GM19239 (cell line): Measurements from ENCODE around the gene GARNL3.

Experiments
- DNase-seq: peaks from one replicate; pipeline ENCODE4 v3.0.0; 2011; ENCODE audit warnings: low spot score; ENCODE audit not compliant: insufficient read length
- FAIRE-seq: peaks from 2 replicates; lab custom pipeline; 2011; peaks lifted over from hg19 to GRCh38; lab: Jason Lieb, UNC

Gene GARNL3

DNA sequence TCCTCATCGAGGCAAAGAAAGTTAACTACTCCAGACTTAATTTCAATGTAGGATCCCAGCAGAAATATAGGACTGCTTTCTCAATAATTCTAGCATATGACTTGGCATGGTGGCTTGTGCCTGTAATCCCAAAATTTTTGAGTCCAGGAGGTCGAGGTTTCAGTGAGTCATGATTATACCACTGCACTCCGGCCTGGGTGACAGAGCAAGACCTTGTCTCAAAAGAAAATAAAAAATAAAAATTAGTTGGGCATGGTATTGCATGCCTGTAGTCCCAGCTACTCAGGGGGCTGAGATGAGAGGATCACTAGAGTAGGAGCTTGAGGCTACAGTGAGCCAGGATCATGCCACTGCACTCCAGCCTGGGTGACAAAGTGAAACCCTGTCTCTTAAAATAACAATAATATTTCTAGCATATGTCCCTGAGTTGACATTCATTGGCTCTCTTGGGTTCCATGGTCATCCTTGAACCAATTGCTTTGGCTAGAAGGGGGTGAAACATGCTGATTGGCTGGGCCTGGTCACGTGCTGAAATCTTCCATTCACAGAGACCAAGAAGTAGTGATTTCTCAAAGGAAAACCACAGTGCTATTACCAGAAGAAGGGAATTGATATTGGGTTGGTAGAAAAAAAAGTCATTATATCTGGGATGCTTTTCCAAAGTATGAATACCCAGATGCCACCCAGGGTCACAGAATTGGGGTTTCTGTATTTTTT, 31.6 kb upstream of the GARNL3 start:
- FAIRE-seq, result no peak
- no peak for DNase-seq

DNA sequence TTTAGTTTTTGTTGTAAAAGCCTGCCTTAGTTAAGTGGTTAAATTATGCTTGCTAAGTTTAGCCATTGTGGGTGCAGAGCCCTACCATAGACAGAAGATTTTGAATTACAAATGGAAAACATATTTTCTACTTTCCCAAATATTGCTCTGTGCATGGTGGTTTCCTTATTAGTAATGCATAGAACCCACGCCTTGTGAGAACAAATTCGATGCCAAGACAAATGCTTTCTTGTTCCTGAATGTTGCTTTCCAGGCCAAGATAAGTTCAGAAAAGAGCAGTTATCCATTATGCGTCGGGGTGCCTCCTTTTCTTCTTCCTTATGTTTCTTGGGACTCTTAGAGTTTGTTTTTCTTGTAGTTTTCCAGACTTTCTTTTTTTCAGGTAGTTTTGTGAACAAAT, 31.0 kb upstream of the GARNL3 start:
- no peak for FAIRE-seq
- DNase-seq, result no peak

DNA sequence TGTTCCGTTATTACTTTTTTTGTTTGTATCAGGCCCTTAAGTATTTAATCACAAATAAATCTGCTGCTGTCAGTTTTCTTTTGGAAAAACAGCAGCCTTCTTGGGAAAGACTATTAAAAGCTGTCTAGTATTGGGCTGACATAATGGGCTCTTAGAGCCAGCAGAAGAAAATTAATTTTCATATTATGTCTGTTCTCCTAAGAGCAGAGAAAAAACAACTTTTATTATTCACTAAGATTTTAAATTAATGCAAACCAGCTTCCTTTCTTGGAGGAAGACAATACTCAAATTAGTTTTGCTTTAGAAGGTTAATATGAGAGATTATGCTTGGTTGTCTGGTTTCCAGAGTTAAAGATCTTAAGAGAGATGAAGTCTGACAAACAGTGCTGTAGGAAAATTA, 30.6 kb upstream of the GARNL3 start:
- no peak for FAIRE-seq
- no peak for DNase-seq

DNA sequence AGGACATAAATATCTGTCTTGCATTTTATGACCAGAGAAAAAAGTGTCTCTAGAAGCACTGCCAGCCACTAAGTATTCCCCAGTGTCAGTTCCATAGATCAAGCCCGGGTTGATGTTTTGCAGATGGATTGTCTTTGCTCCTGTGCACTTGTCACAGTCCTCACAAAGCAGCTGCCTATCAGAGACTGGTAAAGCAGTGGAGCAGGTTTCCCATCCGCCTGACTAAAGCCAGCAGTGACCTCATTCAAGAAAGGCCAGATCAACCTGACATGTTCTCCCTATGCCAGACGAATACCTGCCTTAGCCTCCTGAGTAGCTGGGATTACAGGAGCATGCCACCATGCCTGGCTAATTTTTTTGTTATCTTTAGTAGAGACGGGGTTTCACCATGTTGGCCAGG, 26.8 kb upstream of the GARNL3 start:
- FAIRE-seq, result no peak

GRCh38 chr9:127241354-127241753, 23.2 kb upstream of the GARNL3 start:
- no peak for DNase-seq
- FAIRE-seq, result no peak

More for the DNA sequence above, 26.8 kb upstream of the GARNL3 start:
- no peak for DNase-seq

DNA sequence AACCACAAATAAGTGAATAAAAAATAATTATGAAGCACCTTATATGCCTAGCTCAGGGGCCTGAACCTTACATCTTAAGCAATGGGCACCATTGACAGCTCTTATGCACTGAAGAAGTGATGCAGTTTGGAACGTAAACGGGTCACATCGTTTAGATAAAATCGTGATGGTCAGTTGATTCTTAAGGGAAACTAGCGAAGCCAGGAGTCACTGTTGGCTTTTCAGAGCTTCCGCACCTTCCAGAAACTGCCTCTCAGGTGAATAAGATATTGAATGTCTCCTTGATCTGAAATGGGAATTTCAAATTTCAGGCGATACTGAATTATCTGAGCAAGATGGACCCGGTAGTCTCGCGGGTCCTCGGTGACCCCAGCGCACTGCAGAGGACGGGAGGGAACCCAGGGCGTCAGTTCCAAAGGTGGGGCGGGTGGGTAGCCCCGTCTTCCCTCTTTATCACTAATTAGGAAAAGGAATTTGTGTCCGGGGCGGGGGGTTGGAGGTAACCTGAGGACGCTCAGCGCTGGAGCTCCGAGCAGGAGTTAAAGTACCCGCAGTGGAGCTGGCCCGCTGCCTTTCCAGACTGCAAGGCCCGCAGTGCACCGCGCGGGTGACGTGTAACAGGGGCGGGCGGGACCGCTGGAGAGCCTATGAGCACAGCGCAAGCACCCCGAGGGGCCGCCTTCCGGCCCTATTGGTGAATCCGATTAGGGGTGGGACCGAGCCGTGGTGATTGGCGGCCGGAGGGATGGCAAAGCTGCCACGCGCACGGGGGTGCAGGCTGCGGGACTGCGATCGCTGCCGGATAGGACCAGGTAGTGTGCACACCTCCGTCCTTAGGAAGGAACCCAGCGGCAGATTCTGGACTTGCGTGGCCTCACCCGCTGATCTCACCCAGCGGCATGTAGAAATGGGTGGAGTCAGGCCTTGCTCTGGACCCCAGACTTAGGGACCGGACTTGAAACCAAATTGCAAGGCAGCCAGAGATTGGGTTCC, 19.7 kb upstream of the GARNL3 start:
- DNase-seq (peak; percentile 87), FAIRE-seq (peak; percentile 91)

DNA sequence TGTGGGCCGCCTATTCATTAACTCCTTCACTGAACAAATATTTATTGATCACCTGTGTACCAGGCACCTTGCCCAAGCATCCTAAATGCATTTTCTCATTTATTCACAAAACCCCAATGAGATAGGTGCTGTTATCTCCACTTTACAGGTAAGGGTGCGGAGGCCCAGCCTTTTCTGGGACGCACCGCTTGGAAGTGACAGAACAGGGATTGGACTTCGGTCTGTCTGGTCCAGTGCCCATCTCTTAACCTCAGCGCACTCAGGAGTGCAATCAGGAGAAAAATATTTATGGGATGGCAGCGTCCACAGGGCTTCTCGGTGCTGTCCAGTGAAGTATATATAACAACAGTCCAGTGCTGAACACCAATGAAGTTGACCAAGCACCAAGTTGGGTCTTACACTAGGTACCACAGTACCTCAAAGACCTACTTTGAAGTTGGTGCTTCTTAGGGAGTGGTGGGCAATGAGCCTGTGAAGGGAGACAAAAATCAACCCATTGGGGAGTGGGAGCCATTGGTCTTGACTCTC, 18.9 kb upstream of the GARNL3 start:
- FAIRE-seq (no peak), DNase-seq (no peak)

- FAIRE-seq (no peak), DNase-seq (no peak)
Measured at GRCh38 chr9:127248241-127248640, 16.3 kb upstream of the GARNL3 start.

- no peak for FAIRE-seq
Measured at GRCh38 chr9:127249877-127250276, 14.7 kb upstream of the GARNL3 start.

GRCh38 chr9:127250896-127251391, 13.6 kb upstream of the GARNL3 start:
- FAIRE-seq, result no peak
- no peak for DNase-seq

More at GRCh38 chr9:127249877-127250276, 14.7 kb upstream of the GARNL3 start:
- no peak for DNase-seq

GRCh38 chr9:127252410-127253318, 11.9 kb upstream of the GARNL3 start:
- peak; percentile 14 for FAIRE-seq
- DNase-seq, result no peak

DNA sequence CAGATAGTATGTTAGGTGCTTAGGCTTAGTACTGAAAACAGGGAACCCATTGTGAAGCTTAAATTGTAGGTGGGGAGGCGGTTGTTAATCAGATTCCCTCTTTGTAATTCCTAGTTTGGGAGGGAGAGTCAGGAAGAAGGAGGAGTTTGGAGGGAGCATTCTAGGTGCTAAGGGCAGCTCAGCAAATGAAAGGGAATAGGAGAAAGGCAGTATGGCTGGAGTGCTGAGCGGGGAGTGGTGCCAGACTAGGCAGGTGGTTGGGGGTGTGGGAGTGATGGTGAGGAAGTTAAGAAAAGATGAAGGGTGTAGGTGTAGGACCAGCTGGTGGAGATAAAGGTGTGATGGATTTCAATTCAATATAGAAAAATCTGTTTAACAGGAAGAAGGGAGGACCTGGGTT, 11.1 kb upstream of the GARNL3 start:
- no peak for FAIRE-seq
- no peak for DNase-seq

DNA sequence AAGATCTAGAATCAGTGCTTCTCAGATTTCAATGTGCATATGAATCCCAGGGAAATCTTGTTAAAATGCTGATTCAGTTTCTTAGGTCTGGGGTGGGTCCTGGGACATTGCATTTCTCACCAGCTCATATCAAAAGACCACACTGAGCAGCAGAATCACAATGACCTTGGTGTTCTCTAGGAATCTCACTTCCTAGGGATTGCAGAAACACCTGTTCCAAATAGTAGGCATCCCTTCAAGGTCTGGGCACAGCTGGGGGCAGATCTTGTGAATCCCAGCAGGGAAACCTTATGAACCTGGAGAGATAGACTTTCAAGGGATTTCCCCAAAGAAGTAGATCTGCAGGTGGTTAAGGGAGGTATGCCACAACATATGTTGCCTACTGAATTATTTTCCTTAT, 8.9 kb upstream of the GARNL3 start:
- DNase-seq (no peak), FAIRE-seq (no peak)

GRCh38 chr9:127256324-127256723, 8.2 kb upstream of the GARNL3 start:
- FAIRE-seq (no peak), DNase-seq (no peak)

GRCh38 chr9:127258606-127259471, 5.7 kb upstream of the GARNL3 start:
- DNase-seq (no peak), FAIRE-seq (no peak)

DNA sequence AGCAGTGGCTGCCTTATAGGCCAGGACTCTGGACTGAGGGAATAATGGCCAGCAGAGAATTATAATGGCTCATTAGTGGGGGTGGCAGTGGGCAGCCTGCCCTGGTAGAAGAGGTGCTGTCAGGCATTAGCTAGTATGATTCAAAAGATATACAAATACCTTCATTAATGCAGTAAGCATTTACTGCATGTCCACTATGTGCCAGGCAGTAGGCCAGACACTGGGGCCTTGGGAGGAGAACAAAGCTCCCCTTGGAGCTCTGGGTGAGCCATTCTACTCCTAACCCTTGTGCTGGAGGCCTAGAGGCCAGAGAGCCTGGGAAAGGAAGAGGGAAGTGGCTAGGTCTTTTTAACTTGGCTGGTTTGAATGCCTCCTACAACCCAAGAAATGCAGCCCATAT, 2.0 kb upstream of the GARNL3 start:
- FAIRE-seq (no peak), DNase-seq (no peak)

DNA sequence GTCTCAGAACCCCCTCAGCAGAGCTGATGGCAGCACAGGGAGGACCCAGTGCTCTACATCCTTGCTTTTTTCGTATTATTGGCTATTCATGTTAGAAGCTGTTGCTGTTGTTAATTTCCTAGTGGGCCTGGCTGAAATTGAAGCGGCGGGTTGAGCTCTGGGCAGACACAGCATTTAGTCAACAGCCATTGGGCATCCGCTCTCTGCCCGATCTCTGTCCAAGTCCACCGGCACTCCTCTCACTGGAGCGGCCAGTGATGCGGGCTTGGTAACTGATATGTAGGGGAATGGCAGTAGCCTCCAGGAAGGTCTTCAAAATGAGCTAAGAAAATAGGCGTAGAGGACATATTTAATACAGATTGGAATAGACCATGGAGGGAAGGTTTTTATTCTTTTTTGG, 1.3 kb upstream of the GARNL3 start:
- DNase-seq, result no peak
- no peak for FAIRE-seq

DNA sequence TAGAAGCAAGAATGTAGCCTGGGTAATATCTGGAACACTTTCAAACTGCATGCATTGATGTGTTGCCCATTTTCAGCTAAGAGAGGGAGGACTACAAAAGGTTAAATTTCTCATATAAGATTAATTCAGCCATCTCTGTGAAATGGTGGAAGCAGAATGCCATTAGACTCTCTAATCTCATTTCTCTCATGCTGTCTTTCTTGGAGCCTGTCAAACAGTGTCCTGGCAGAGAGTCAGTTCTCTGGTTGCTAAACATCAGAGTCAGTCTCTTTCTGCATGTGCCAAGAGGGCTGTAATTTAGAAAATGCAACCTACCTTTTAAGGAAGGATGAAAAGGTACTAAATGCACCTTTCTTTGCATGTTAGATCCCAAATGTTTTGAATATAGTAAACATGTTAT, 910 bp upstream of the GARNL3 start:
- FAIRE-seq (no peak), DNase-seq (no peak)
